Fibroblast of gingiva (primary cell): ENCODE data around the gene TOR4A.
A peak's percentile ranks its signal among the peaks of the same experiment; 100 is the strongest.
"Not testable (repeated sequence)": the region's sequence is repeated elsewhere in the genome, so short reads cannot be mapped to it uniquely, and the experiment has no call there.

Source experiments
- DNase-seq: peaks from one replicate; pipeline ENCODE4 v3.0.0-alpha.2; 2011; ENCODE audit warnings: low read depth

Gene TOR4A

DNA sequence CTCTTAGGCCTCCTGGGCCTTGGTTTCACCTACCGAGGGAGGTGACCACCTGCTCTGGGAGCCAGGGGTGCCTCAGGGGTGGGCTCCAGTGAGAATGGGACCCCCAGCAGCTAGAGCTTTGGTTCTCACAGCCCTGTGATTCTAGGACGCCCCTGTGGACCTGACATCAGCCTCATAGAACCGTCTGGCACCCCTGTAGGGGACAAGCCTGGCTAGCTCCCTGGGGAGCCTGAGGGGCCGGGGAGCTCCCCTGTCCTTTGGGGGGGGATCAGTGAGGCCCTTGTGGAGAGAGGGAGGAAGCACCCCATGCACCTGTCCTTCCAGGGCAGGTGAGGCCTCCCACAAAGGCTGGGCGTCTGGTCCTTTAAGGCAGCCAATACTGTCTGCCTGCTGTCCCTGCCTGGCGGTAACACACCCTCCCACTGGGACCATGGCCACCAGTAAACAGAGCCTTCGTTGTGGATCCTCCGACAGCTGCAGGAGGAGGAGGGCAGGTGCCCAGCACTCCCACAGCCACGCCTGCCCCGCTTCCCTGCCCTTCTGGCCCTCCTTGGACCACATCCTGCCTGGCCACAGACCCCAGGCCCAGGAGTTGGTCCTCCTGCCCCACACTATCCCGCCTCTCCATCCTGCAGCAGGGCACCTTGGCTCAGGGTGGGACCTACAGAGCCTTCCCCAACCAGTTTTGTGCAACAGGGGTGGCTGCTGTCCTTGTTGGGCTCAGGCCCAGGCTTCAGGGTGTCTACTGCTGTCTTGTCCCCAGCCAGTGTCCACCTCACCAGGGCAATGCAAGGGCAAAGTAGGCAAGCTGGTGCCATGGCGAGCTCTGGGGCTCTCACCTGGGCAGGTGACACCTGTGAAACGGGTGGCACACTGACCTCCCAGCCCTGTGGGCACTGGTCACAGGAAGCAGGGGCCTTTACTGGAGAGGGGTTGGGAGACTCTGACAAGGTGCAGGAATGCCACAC lies 39.5 kb upstream of the TOR4A start:
- no peak for DNase-seq

DNA sequence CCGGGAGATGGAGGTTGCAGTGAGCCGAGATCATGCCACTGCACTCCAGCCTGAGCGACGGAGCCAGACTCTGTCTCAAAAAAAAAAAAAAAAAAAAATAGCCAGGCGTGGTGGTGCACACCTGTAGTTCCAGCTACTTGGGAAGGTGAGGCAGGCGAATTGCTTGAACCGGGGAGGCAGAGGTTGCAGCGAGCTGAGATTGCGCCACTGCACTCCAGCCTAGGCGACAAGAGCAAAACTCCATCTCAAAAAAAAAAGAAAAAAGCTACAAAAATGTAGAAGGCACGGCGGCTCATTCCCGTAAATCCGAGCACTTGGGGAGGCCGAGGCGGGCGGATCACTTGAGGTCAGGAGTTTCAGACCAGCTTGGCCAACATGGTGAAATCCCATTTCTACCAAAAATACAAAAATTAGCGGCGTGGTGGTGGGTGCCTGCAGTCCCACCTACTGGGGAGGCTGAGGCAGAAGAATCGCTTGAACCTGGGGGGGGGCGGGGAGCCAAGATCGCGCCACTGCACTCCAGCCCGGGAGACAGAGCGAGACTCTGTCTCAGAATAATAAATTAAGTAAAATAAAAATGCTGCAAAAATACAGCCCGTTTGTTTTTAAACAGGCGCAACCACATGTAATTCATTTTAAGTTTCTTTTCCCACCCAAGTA lies 37.9 kb upstream of the TOR4A start:
- not testable (repeated sequence) for DNase-seq

DNA sequence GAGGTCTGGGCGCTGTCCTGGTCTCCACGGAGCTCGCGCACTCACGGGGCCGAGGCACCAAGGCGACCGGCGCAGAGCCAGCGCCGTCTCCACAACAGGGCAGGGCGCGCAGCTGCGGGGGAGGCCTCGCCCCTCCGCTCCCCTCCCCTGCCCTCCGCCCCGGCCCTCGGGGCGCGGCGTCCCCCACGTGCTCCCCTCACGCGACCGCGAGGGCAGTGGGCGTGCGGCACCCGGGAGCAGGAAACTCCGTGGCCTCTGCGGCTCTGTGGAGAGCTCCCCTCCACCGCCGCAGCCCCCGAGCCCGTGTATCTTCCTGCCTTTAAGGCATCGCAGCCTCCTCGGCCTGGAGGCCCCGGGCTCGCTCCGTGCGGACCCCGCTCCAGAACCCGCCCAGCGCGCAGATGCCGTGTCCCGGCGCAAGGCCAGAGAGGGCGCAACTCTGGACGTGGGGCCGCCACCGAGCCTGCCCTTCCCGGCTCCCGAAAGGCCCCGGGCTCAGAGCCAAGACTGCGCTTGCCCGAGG lies 37.1 kb upstream of the TOR4A start:
- peak; percentile 88 for DNase-seq

DNA sequence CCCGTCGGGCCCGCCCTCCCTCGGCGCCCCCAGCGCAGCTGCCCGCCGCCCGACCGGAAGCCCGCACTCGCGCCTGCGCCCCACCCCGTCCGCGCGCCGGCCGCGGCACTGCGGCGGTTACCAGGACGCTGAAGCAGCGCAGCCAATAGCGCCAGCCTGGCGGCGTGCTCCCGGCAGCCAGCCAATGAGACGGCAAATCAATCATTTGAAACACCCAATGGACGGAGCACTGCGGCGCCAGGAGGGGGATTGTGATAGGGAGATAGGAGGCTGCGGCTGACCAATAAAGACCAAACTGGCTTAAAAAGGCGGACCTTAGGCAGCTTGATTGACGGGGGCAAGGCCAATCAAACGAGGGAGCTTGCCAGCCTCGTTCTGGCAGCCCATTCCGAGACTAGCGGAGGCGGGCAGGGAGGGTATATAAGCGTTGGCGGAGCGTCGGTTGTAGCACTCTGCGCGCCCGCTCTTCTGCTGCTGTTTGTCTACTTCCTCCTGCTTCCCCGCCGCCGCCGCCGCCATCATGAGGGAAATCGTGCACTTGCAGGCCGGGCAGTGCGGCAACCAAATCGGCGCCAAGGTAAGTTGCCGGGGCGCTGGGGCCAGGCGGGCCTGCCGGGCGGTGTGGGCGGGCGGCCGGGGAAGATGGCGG lies 36.6 kb upstream of the TOR4A start, which contains the start of gene TUBB4B:
TUBB4B (plus strand) TSS at position 447 of the 649 bp plus-strand sequence; CDS start at position 521, 74 bp downstream.
- peak; percentile 100 for DNase-seq

DNA sequence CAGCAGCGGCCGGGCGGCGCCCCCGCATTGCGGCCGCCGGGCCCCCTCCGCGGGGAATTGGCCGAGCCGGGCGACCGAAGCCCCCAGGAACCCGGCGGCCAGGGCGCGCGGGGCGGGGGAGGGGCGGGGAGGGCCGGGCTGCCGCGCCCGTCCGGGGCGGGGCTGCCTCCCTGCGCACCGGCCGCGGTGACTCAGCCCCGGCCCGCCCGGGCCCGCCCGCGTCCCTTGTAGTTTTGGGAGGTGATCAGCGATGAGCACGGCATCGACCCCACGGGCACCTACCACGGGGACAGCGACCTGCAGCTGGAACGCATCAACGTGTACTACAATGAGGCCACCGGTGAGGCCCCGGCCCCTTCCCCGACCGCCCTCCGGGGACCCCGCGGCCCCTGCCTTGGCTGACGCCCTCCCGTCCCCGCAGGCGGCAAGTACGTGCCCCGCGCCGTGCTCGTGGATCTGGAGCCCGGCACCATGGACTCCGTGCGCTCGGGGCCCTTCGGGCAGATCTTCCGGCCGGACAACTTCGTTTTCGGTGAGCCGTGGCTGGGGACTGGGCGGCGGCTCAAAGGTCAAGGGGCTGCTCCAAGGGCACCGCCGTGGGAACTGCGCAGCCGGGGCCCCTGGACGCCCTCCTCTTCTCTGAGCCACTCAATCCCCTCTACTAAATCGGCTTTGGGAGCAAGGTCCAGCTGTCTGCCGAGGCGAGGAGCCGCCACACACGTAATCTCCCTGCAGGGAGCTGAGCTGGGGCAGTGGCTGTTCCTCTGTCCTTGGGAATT lies 35.8 kb upstream of the TOR4A start:
- DNase-seq, result peak; percentile 31

DNA sequence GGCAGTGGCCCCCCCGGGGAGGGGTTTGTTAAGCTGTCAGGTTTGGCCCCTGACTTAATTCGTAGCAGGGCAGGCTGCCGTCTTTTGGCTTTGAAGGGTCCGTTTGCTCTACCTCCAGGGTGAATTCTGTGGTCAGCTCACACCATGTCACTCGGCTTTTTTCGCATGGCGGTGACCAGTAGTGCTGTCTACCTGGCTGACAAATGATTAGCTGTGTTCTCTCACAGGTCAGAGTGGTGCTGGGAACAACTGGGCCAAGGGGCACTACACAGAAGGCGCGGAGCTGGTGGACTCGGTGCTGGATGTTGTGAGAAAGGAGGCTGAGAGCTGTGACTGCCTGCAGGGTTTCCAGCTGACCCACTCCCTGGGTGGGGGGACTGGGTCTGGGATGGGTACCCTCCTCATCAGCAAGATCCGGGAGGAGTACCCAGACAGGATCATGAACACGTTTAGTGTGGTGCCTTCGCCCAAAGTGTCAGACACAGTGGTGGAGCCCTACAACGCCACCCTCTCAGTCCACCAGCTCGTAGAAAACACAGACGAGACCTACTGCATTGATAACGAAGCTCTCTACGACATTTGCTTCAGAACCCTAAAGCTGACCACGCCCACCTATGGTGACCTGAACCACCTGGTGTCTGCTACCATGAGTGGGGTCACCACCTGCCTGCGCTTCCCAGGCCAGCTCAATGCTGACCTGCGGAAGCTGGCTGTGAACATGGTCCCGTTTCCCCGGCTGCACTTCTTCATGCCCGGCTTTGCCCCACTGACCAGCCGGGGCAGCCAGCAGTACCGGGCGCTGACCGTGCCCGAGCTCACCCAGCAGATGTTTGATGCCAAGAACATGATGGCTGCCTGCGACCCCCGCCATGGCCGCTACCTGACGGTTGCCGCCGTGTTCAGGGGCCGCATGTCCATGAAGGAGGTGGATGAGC lies 35.0 kb upstream of the TOR4A start:
- no peak for DNase-seq

DNA sequence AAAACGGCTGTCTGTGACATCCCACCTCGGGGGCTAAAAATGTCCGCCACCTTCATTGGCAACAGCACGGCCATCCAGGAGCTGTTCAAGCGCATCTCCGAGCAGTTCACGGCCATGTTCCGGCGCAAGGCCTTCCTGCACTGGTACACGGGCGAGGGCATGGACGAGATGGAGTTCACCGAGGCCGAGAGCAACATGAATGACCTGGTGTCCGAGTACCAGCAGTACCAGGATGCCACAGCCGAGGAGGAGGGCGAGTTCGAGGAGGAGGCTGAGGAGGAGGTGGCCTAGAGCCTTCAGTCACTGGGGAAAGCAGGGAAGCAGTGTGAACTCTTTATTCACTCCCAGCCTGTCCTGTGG lies 34.3 kb upstream of the TOR4A start:
- DNase-seq, result not testable (repeated sequence)

DNA sequence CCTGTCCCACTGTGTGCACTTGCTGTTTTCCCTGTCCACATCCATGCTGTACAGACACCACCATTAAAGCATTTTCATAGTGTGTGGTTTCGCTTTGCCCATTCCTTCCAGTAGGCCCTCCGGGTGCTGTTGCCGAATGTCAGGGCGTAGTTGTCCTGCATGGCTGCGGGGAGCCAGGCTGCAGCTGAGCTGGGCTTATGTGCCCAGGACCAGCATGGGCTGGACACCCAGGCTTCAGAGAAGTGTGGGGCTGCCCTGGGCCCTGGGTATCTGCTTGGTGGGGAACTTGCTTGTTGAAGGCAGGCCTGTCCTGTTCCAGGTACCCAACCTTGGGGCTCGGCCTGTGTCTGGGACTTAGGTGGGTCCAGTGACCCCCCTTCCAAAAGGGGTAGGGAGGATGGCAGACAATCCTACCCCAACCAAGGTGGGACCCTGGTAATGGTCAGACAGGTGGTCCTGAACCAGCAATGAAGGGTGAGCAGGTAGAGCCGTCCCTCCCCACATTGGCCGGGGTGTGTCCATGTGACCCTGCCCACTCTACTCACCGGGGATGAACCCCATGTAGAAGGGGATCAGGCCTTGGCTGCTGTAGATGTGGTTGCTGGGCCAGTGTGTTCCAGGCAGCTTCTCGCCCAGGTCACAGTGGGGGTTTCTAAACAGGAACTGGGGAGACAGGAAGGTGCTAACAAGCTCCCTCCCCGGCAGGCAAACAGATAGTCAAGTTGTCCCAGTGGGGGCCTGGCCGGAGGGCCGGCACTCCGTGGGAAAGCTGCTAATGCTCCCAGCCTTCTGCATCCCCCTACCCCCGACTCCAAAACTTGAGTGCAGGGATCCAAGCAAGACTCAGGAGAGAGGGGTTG lies 33.7 kb upstream of the TOR4A start:
- DNase-seq, result no peak

DNA sequence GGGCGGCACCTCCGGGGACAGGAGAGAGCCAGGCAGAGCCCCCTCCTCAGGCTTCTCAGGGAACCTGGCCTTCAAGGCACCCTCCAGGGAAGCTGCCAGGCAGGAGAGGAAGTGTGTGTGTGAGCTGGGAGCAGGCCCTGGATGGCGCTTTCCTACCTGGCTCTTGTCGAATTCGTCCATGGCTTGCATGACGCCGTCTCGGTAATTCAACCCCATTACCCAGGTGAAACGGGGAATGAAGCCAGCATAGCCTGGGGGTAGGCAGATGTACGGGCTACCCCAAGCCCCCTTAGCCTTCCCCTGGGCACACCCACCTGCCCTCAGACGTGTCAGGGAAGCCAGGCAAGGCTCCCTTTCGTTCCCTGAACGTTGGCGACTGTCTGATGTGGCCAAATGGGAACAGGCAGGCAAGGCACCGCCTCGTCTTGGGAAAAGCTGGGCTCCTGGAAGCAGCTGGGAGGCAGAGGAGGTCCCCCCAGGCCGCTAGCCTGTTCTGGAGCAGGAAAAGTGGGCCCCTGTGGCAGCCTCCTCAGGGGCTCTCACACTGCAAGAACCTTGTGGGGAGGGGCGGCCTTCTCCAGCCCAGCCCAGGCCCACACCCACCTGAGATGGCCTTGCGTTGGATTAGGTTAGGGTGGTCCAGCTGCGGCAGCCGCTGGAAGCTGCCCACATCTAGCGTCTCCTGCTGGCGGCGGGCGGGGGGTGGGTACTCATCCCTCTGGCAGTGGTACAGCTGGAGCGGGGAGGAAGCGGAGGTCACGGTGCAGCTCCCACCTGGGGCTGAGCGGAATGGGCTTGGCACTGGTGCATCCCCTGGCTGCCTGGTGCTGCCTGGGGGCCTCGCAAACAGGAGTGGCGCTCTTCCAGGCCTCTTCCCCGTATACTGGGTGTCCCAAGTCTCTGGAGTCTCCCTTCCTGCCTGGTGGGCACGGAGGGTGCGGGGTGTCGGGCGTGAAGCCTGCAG lies 32.8 kb upstream of the TOR4A start:
- no peak for DNase-seq

DNA sequence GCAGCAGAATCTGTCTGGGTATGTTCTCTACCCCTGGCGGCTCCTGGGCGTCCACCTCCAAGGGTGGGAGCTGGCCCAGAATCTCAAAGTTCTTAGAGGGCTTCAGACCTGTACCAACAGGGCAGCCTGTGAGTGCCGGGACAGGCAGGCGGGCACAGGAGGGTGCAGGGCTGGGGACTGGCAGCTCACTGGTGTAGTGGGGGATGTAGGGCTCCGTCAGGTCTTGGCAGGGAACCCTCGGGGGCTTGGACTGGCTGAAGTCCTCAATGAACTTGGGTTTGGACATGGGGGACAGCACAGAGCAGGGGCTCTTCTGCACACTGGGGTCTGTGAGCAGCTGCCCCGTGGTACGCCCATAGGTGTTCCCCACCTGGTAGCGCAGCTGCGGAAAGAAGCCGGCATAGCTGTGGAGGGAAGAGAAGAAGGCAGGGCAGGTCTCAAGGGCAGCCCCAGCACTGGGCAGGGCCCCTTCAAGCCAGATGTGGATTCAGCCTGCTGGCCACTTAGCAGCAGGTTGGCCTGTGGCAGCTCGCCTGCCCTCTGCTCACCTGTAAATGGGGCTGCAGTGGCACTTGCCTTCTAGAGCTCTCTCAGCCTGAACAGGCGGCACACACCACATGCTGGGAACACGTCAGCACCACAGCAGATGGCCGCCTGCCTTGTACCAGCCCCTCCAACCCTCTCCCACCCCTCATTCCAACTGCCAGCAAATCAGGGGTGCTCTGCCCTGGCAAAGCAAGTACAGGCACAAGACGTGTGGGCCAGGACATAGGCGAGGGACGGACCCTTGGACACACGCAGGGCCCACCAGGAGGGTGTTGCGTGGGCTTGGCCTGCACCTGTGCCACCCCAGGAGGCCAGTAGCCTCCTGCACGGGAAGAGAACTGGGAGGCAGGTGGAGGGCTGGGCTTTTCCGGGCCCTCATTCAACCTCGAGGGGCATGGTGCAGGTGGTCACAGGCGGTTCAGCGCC lies 31.8 kb upstream of the TOR4A start:
- no peak for DNase-seq

DNA sequence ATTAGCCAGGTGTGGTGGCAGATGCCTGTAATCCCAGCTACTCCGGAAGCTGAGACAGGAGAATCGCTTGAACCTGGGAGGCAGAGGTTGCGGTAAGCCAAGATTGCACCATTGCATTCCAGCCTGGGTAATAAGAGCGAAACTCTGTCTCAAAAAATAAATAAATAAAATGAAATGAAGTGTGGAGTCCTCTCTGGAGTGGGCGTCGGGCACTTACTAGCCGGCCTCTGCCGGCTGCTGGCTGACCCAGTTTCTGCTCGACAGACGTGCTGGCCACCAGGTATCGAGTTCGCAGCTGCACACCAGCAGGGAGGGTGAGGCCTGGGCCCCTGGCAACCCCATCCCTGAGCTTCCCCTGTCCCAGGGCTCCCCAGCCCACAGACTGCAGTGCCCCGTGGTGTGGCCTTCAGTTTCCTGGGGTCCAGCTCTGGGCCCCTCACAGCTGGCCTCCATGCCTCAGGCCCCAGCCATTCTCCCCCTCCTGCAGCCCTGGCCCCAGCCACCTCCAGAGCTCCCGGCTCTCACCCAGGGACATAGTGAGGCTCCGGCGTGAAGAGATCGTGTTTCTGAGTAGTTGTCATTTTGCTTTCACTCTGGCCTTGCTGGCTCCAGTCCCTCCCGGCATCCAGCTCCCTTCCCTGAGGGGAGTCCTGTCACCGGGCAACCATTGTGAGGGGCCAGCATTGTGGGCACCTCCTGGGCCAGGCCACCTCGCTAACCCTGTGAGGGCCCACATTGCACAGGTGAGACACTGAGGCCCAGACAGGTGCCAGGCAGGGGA lies 30.2 kb upstream of the TOR4A start:
- DNase-seq, result no peak

DNA sequence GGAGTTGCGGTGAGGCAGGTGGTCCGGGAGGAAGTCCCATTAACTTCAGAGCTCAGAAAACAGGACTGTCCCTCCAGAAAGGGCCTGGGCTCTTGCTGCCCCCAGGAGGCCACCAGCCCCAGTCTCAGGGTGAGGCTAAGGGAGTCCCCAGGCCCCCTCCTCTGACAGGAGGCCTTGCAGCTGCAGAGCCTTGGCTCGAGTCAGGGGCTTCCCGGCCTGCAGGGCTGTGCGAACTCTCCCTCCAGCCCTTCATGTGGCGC lies 29.7 kb upstream of the TOR4A start:
- no peak for DNase-seq

DNA sequence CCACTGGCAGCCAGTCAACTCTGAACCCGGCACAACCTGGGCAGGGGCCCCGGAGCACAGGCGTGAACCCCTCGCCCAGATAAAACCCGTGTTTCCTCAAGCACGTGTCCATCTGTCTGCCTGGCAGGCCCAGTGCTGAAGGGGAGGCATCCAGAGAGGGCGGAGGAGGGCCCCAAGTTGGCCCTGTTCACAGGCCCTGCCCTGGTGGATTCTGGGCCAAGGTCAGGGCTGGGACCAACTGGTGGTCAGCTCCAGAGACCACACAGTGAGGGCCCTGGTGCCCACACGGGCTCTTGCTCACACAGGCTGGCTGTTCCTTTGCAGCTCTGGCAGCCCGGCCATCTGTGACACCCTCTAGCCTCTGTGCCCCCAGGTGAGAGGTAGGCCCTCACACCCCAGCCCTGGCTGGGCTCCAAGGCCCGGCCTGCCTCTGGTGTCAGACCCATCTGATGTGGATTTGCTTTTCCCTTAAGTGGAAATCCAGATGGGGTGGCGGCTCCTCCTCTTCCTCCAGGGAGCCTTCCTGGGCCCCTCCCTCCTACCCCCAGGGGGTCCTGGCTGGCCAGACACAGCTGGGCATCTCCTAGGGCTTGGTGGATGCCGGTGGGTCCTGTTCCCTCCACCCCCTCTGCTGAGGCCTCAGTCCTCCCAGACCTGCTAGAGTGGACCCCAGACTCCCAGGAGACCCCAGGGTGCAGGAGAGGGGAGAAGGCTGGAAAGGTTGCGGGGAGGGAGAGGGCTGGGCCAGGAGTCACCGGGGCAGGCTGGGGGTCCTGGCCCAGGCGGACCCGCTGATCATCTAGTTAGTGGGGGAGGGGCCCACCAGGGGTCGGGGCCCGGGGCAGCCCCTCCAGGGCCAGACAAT lies 27.0 kb upstream of the TOR4A start:
- no peak for DNase-seq

DNA sequence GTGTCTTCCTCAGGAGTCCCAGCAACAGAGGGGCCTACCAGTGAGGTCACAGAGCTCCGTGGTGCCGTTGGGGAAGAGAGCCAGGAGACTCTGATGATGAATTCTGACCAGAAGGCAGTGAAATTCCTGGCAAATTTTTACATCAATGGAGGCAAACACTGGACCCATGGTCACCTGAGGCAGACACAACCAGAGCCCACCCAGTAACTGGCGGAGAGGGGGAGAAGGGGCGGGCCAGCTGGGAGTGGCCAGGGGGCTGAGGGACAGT lies 26.4 kb upstream of the TOR4A start, which contains the start of gene STPG3:
STPG3 (plus strand) TSS at position 93 of the 268 bp plus-strand sequence; CDS start at position 94, 1 bp downstream.
- DNase-seq, result no peak

DNA sequence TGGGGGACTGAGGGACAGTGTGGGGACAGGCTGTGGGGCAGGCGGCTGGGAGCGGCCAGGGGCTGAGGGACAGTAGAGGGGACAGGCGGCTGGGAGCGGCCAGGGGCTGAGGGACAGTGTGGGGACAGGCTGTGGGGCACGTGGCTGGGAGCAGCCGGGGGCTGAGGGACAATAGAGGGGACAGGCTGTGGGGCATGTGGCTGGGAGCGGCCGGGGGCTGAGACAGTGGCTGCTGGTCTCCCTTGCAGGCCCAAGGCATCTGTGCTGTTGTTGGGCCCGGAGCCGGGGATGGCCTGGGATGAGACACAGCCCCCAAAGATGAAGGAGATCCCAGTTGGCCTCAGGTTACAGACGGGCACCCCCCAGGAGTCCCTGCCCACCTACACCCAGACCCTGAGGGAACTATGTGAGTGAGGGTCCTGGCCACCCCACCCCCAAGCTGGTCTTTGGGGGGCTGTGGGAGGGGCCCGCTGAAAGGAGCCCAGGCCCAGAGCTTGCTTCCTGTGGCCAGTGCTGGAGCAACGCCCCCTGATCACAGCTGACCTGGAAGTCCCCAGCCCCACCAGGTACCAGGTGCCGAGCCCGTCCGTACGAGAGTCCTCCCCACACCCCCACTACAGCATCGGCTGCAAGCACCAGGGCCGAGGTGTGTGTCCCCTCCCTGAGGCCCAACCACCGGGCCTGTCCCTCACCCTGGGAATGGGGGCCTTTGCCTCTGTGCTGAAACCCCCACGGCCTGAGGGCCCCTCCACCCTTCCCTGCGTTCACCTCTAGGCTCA lies 25.8 kb upstream of the TOR4A start:
- no peak for DNase-seq
